HG02840 (cell line): ENCODE data around the gene TMEM272.

Source experiments
- ATAC-seq: cut with Tn5 transposase; IDR thresholded peaks from one replicate; pipeline ENCODE4 v1.9.1; 2021; ENCODE audit warnings: mild to moderate bottlenecking, moderate library complexity, moderate number of reproducible peaks; ENCODE audit not compliant: unreplicated experiment, low FRiP score

TMEM272 gene

DNA sequence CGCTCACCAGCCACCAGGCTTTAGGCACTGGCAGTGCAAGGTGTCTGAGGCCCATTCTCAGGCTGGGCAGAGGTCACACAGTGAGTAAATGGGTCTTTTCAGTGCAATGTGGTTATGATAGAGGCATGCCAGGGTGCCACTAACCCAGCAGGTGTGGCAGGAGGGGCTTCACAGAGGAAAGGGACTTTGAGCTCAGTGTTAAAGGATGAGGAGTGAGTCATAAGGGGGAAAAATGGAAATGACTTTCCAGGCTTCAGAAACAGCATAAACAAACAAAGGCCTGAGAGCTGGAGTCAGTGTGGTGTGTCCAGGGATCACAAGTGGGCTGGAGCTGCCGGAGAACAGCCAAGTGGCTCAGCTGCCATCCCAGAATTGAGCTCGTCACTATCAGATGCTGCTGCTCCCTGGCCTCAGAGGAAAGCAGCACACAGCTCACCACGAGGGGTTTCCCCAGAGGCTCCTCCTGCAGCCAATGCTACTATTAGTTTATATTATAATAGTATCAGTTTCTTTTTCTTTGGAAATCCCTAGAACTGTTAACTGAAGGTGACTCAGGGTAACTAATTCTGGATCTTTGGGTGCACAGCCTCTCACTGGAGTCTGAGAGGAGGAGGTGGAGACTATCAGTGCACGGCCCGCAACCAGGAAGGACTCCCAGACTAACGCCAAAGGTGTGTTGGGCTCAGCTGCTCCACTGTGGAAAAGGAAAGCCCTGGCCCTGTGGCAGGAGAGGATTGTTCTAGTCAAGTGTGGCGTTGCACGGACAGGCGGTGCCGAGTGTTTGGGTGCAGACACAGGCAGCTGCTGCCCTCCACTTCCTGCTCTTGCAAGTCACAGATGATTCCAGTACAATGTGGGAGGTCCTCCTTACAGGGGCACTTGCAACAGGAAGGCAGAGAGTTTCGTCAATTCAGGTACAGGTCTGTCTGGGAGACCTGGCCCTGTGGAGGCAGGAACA, 80.5 kb downstream of the TMEM272 start:
- peak; percentile 80 for ATAC-seq

DNA sequence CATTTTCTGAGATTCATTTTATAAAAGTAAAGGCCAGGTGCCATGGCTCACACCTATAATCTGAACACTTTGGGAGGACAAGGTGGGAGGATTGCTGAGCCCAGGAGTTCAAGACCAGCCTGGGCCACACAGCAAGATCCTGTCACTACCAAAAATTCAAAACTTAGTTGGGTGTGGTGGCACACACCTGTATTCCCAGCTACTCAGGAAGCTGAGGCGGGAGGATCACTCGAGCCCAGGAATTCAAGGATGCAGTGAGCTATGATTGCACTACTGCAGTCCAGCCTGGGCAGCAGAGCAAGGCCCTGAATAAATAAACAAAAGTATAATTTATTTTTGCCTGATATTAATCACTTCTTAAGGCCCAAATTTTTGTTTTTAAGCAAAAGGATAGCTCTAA, 81.5 kb downstream of the TMEM272 start:
- ATAC-seq: no peak
